Natural killer cell (primary cell): ENCODE results near the gene PHACTR3. TPM values are rescaled to one million over a fixed set of nuclear protein-coding genes. Genes with fewer than 3 reads are reported as not detected.

Source experiments
- ATAC-seq, 3 donors: fragments of 150-1000 bp in 2 of 3; fragments of 200-7000 bp in 1 of 3; cut with Tn5 transposase; 1 replicate in 1 of 3; 2 replicates in 2 of 3; pipeline ENCODE4 v1.10.0; 2021; ENCODE audit warnings: mild to moderate bottlenecking in 2 of 3, moderate library complexity in 2 of 3
- DNase-seq, 2 donors: peaks; one replicate each; pipeline versions ENCODE4 v3.0.0 to v3.0.0-alpha.2; 2013 to 2021; ENCODE audit warnings: mixed read lengths in 1 of 2
- H3K27ac ChIP-seq: one replicate; pipeline ENCODE4 v1.5.1; 2013; ENCODE audit warnings: mild to moderate bottlenecking, low read length
- H3K27me3 ChIP-seq: one replicate; pipeline ENCODE4 v1.6.1; 2013; ENCODE audit warnings: low read length; ENCODE audit not compliant: control insufficient read depth, insufficient read depth
- H3K36me3 ChIP-seq: one replicate; pipeline ENCODE4 v1.6.1; 2013; ENCODE audit warnings: low read length; ENCODE audit not compliant: control insufficient read depth, insufficient read depth
- H3K4me1 ChIP-seq: one replicate; pipeline ENCODE4 v1.6.1; 2013; ENCODE audit warnings: low read length; ENCODE audit not compliant: control insufficient read depth, insufficient read depth
- H3K4me3 ChIP-seq: one replicate; pipeline ENCODE4 v1.5.1; 2013; ENCODE audit warnings: low read length
- H3K9me3 ChIP-seq: one replicate; pipeline ENCODE4 v1.6.1; 2013; ENCODE audit warnings: low read length; ENCODE audit not compliant: control insufficient read depth, insufficient read depth
- H3K27ac Mint-ChIP-seq, 2 donors: one replicate each; pipeline ENCODE4 v1.8.0; 2022; ENCODE audit warnings: mild to moderate bottlenecking in 2 of 2, mixed read lengths in 2 of 2, moderate library complexity in 1 of 2
- H3K27me3 Mint-ChIP-seq, 2 donors: one replicate each; pipeline ENCODE4 v1.8.0; 2022; ENCODE audit warnings: low read depth in 2 of 2, mixed read lengths in 2 of 2
- H3K36me3 Mint-ChIP-seq: one replicate; pipeline ENCODE4 v1.8.0; 2022; ENCODE audit warnings: mixed read lengths
- H3K4me1 Mint-ChIP-seq, 2 donors: one replicate each; pipeline ENCODE4 v1.8.0; 2022; ENCODE audit warnings: mixed read lengths in 2 of 2
- H3K4me3 Mint-ChIP-seq: one replicate; pipeline ENCODE4 v1.8.0; 2022; ENCODE audit warnings: mild to moderate bottlenecking, moderate library complexity, mixed read lengths
- H3K9me3 Mint-ChIP-seq, 2 donors: one replicate each; pipeline ENCODE4 v1.8.0; 2022; ENCODE audit warnings: mixed read lengths in 2 of 2
- CTCF ChIP-seq: fragments of 200-600 bp; IDR thresholded peaks from one replicate; pipeline ENCODE4 v1.8.0; 2022; ENCODE audit warnings: antibody characterized with exemption
- WGBS: methylation state at CpG from one replicate; pipeline ENCODE4 v1.1.7; 2013; ENCODE audit warnings: missing lambda C conversion rate; ENCODE audit not compliant: insufficient coverage; 5-methylcytosine and 5-hydroxymethylcytosine counted together
- intact Hi-C: fragments of 100-400 bp; cut with micrococcal nuclease; formaldehyde crosslinking; loops from one replicate; pipeline ENCODE4 v1.14.2; 2022
- total RNA-seq, 4 donors: library from RNA; stranded (reverse); fragments of 120-200 nt in 1 of 4; gene quantifications; one replicate each; pipeline versions ENCODE4 v1.2.3 to v1.2.4, GENCODE V29; 2013 to 2022

The PHACTR3 gene
- total RNA-seq, 3 donors from 2014 or later (not counting 1 experiment from before 2014, with no cell fraction given), result not detected

DNA sequence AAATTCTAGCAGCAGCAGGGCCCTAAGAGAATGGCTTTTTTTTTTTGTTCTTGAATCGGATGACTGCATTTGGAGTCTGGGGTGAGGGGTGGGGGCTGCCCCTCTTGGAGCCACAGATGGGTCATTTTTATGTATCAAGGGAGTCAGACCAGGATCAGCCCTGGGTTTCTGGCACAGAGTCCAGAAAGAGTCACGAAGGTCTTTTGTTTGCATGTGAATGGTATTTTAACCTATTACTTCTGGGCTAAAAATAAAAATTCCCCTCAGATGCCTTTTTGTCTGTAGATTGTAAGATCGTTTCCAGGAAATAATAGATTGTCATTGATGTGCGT lies 72.5 kb downstream of the PHACTR3 start:
- no peak overlapping the region for H3K4me3 ChIP-seq
- TF ChIP-seq CTCF, result no peak
- no peaks in the 10 kb centered on the region for H3K27me3 ChIP-seq
- Mint-ChIP-seq H3K36me3 (no peaks in the 10 kb centered on the region), H3K4me3 (no peak overlapping the region), H3K9me3 (no peaks in the 10 kb centered on the region), H3K27me3 (peaks cover 10 to 27% of the 10 kb centered on the region in 2 donors), H3K4me1 (no peaks in the 10 kb centered on the region), H3K27ac (no peak overlapping the region)
- no peaks in the 10 kb centered on the region for H3K9me3 ChIP-seq
- DNase-seq (no peak), ATAC-seq (no peak)
- H3K4me1 ChIP-seq, result no peaks in the 10 kb centered on the region
- H3K36me3 ChIP-seq, result no peaks in the 10 kb centered on the region
- H3K27ac ChIP-seq, result no peak overlapping the region
- intact Hi-C loops, result no loop called here
- WGBS, result 49% methylated on average over 4 of the region's 4 CpGs

- DNase-seq, result no peak
- ATAC-seq, result no peak
- no peaks in the 10 kb centered on the region for H3K27me3 ChIP-seq
- H3K36me3 ChIP-seq, result no peaks in the 10 kb centered on the region
- Mint-ChIP-seq H3K4me3 (no peak overlapping the region), H3K4me1 (no peaks in the 10 kb centered on the region), H3K27ac (no peak overlapping the region), H3K9me3 (no peaks in the 10 kb centered on the region), H3K36me3 (no peaks in the 10 kb centered on the region), H3K27me3 (peaks cover 10 to 27% of the 10 kb centered on the region in 2 donors)
- intact Hi-C loops, result no loop called here
- H3K9me3 ChIP-seq, result no peaks in the 10 kb centered on the region
- 79% methylated on average over 6 of the region's 6 CpGs for WGBS
- TF ChIP-seq CTCF, result no peak
- H3K4me1 ChIP-seq, result no peaks in the 10 kb centered on the region
- H3K27ac ChIP-seq, result no peak overlapping the region
- H3K4me3 ChIP-seq, result no peak overlapping the region
Observed at GRCh38 chr20:59677586-59677985, 73.2 kb downstream of the PHACTR3 start.

DNA sequence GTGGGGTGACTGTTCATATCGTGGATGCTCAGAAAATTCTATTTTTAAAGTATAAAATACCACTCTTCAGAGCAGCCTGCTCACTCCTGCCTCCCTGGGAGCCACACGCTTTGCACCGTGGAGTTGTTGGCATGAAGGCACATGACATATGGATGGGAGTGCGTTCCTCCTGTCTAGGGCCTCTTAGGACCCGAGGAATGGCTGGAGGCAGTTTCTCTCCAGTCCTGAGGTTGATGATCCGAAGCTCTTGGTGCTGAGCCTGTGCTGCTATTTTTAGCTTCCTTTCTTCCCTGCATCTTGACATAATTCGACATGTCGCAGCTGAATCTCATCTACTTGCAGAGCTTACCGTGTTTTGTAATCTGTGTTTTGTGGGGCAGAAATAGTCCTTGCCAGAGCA lies 73.9 kb downstream of the PHACTR3 start:
- 61% methylated on average over 5 of the region's 9 CpGs for WGBS
- Mint-ChIP-seq H3K4me3 (no peak overlapping the region), H3K27me3 (peaks cover 14 to 27% of the 10 kb centered on the region in 2 donors), H3K36me3 (no peaks in the 10 kb centered on the region), H3K27ac (no peak overlapping the region), H3K4me1 (no peaks in the 10 kb centered on the region), H3K9me3 (no peaks in the 10 kb centered on the region)
- intact Hi-C loops, result no loop called here
- no peak for DNase-seq
- no peaks in the 10 kb centered on the region for H3K27me3 ChIP-seq
- no peak for TF ChIP-seq CTCF
- H3K27ac ChIP-seq, result no peak overlapping the region
- no peak overlapping the region for H3K4me3 ChIP-seq
- H3K4me1 ChIP-seq, result no peaks in the 10 kb centered on the region
- ATAC-seq, result no peak
- H3K9me3 ChIP-seq, result no peaks in the 10 kb centered on the region
- no peaks in the 10 kb centered on the region for H3K36me3 ChIP-seq

GRCh38 chr20:59678951-59679350 lies 74.6 kb downstream of the PHACTR3 start:
- no peak for ATAC-seq
- Mint-ChIP-seq H3K27ac (no peak overlapping the region), H3K9me3 (no peaks in the 10 kb centered on the region), H3K4me1 (no peaks in the 10 kb centered on the region), H3K4me3 (no peak overlapping the region), H3K27me3 (peaks cover 14 to 27% of the 10 kb centered on the region in 2 donors), H3K36me3 (no peaks in the 10 kb centered on the region)
- TF ChIP-seq CTCF, result no peak
- DNase-seq, result no peak
- no peaks in the 10 kb centered on the region for H3K9me3 ChIP-seq
- WGBS, result 67% methylated on average over 8 of the region's 8 CpGs
- no peak overlapping the region for H3K27ac ChIP-seq
- intact Hi-C loops, result no loop called here
- no peaks in the 10 kb centered on the region for H3K4me1 ChIP-seq
- H3K4me3 ChIP-seq, result no peak overlapping the region
- H3K36me3 ChIP-seq, result no peaks in the 10 kb centered on the region
- H3K27me3 ChIP-seq, result no peaks in the 10 kb centered on the region
